AML-193 (cell line): Measurements from ENCODE around the gene EXOSC3.
A peak's percentile ranks its signal among the peaks of the same experiment; 100 is the strongest.
"Not testable (repeated sequence)": the region's sequence is repeated elsewhere in the genome, so short reads cannot be mapped to it uniquely, and the experiment has no call there.

Experiments used
- DNase-seq, 2 experiments: peaks; one replicate each; lab custom pipeline; 2025; lab: John Stamatoyannopoulos, UW

The EXOSC3 gene

GRCh38 chr9:37775216-37775919, 9.5 kb downstream of the EXOSC3 start:
- DNase-seq = no peak

- no peak for DNase-seq
Observed at GRCh38 chr9:37769995-37770394, 14.9 kb downstream of the EXOSC3 start.

GRCh38 chr9:37769306-37769705, 15.6 kb downstream of the EXOSC3 start:
- no peak for DNase-seq

- DNase-seq = not testable (repeated sequence)
Observed at GRCh38 chr9:37765263-37765662, 19.6 kb downstream of the EXOSC3 start.

- no peak for DNase-seq
Observed at GRCh38 chr9:37761511-37761910, 23.4 kb downstream of the EXOSC3 start.

- no peak for DNase-seq
Observed at GRCh38 chr9:37760416-37761161, 24.3 kb downstream of the EXOSC3 start.

- no peak for DNase-seq
Observed at GRCh38 chr9:37758747-37759146, 26.1 kb downstream of the EXOSC3 start.

- DNase-seq = peak; percentile 61 to 68
Observed at GRCh38 chr9:37753489-37754190, 31.2 kb downstream of the EXOSC3 start, which contains the start of gene TRMT10B. TRMT10B (plus strand) TSS chr9:37753805; CDS start chr9:37761932, 8,127 bp downstream.

GRCh38 chr9:37752642-37753488, 32.0 kb downstream of the EXOSC3 start:
- no peak for DNase-seq

GRCh38 chr9:37752112-37752511, 32.8 kb downstream of the EXOSC3 start:
- not testable (repeated sequence) for DNase-seq

GRCh38 chr9:37751704-37752103, 33.2 kb downstream of the EXOSC3 start:
- DNase-seq = not testable (repeated sequence)

- DNase-seq = no peak
Observed at GRCh38 chr9:37751186-37751585, 33.7 kb downstream of the EXOSC3 start.

- DNase-seq = no peak
Observed at GRCh38 chr9:37749129-37749528, 35.7 kb downstream of the EXOSC3 start.

GRCh38 chr9:37747271-37747753, 37.6 kb downstream of the EXOSC3 start:
- DNase-seq = peak; percentile 49 to 71

GRCh38 chr9:37746448-37747270, 38.2 kb downstream of the EXOSC3 start:
- DNase-seq = no peak

GRCh38 chr9:37745970-37746369, 38.9 kb downstream of the EXOSC3 start:
- DNase-seq = no peak

GRCh38 chr9:37740631-37741328, 44.1 kb downstream of the EXOSC3 start:
- no peak for DNase-seq

- no peak for DNase-seq
Observed at GRCh38 chr9:37740128-37740527, 44.7 kb downstream of the EXOSC3 start.

GRCh38 chr9:37739222-37739621, 45.6 kb downstream of the EXOSC3 start:
- DNase-seq = no peak

- no peak for DNase-seq
Observed at GRCh38 chr9:37732952-37733351, 51.9 kb downstream of the EXOSC3 start.
